ENCODE data around the gene DTL.
"Not testable (repeated sequence)": the region's sequence is repeated elsewhere in the genome, so short reads cannot be mapped to it uniquely, and the experiment has no call there.

The DTL gene

GRCh38 chr1:212035123-212035834, at the start of gene DTL, which contains the start of gene INTS7:
Gene DTL, plus strand, starts transcription at chr1:212035748. Its CDS starts 143 bp downstream, at chr1:212035891.
Gene INTS7, minus strand, starts transcription at chr1:212035557. Its CDS starts 120 bp downstream, at chr1:212035437.
- TF ChIP-seq NFRKB (IDR thresholded peaks at IDR 0.05) (peak; percentile 93), PKNOX1 (IDR thresholded peaks at IDR 0.05) (peak; percentile 52; the same call in 1 of the 2 replicates), BHLHE40 (IDR thresholded peaks at IDR 0.05; ENCODE audit: borderline replicate concordance) (no peak), CTBP1 (IDR thresholded peaks at IDR 0.05; ENCODE audit: borderline replicate concordance) (no peak), LEF1 (IDR thresholded peaks at IDR 0.05; ENCODE audit: borderline replicate concordance) (no peak), TARDBP (IDR thresholded peaks at IDR 0.05) (no peak), FOXM1 (IDR thresholded peaks at IDR 0.05; ENCODE audit: borderline replicate concordance) (no peak), ARNT (IDR thresholded peaks at IDR 0.05) (no peak), ELF4 (IDR thresholded peaks at IDR 0.05) (peak; percentile 49; the same call in 1 of the 2 replicates), ZNF384 (IDR thresholded peaks at IDR 0.05) (no peak), SP1 (IDR thresholded peaks at IDR 0.05) (no peak), FOXK2 (IDR thresholded peaks at IDR 0.05) (no peak), FOXA1 (IDR thresholded peaks at IDR 0.05) (no peak), SUZ12 (IDR thresholded peaks at IDR 0.05) (no peak), HDGF (IDR thresholded peaks at IDR 0.05; ENCODE audit: borderline replicate concordance) (no peak), L3MBTL2 (conservative IDR thresholded peaks at IDR 0.05) (peak; percentile 95)
- peak; percentile 99 for DNase-seq (ENCODE audit: extremely low spot score)
- CTCF ChIA-PET, result interaction anchor here (0.6 to 2.1 kb wide), 31 partner anchors 9 to 519 kb away, joined by 3 to 13 read pairs (median 5); partner anchors contain the start of gene NEK2
- POLR2A ChIA-PET, result interaction anchor here (0.6 to 2.2 kb wide), 38 partner anchors 8 to 978 kb away, joined by 3 to 19 read pairs (median 4); partner anchors contain the start of genes NEK2 and SLC30A1

- no peak for TF ChIP-seq SUZ12 (IDR thresholded peaks at IDR 0.05)
- no peak for TF ChIP-seq ELF4 (IDR thresholded peaks at IDR 0.05)
- no peak for TF ChIP-seq SP1 (IDR thresholded peaks at IDR 0.05)
- no peak for TF ChIP-seq ARNT (IDR thresholded peaks at IDR 0.05)
- POLR2A ChIA-PET, result no interaction called here
- CTCF ChIA-PET, result no interaction called here
- DNase-seq (ENCODE audit: extremely low spot score), result no peak
These were observed 48.8 kb upstream of the DTL start for GRCh38 chr1:211986628-211987254.

- no peak for DNase-seq (ENCODE audit: extremely low spot score)
- TF ChIP-seq SUZ12 (IDR thresholded peaks at IDR 0.05) (no peak), PKNOX1 (IDR thresholded peaks at IDR 0.05) (no peak), BHLHE40 (IDR thresholded peaks at IDR 0.05; ENCODE audit: borderline replicate concordance) (no peak), L3MBTL2 (conservative IDR thresholded peaks at IDR 0.05) (no peak), LEF1 (IDR thresholded peaks at IDR 0.05; ENCODE audit: borderline replicate concordance) (no peak), FOXM1 (IDR thresholded peaks at IDR 0.05; ENCODE audit: borderline replicate concordance) (no peak), ARNT (IDR thresholded peaks at IDR 0.05) (no peak)
- POLR2A ChIA-PET, result no interaction called here
- CTCF ChIA-PET, result no interaction called here
These were observed 43.9 kb upstream of the DTL start for GRCh38 chr1:211991695-211992094.

GRCh38 chr1:211997426-211997825, 38.1 kb upstream of the DTL start:
- DNase-seq (ENCODE audit: extremely low spot score); POLR2A ChIA-PET; CTCF ChIA-PET: not testable (repeated sequence)

GRCh38 chr1:212002536-212002935, 33.0 kb upstream of the DTL start:
- no peak for TF ChIP-seq PKNOX1 (IDR thresholded peaks at IDR 0.05)
- TF ChIP-seq SP1 (IDR thresholded peaks at IDR 0.05), result no peak
- TF ChIP-seq FOXM1 (IDR thresholded peaks at IDR 0.05; ENCODE audit: borderline replicate concordance), result no peak
- no peak for TF ChIP-seq HDGF (IDR thresholded peaks at IDR 0.05; ENCODE audit: borderline replicate concordance)
- no peak for TF ChIP-seq FOXK2 (IDR thresholded peaks at IDR 0.05)
- TF ChIP-seq TARDBP (IDR thresholded peaks at IDR 0.05), result no peak
- no peak for TF ChIP-seq ARNT (IDR thresholded peaks at IDR 0.05)
- TF ChIP-seq L3MBTL2 (conservative IDR thresholded peaks at IDR 0.05), result no peak
- no peak for TF ChIP-seq LEF1 (IDR thresholded peaks at IDR 0.05; ENCODE audit: borderline replicate concordance)
- no peak for TF ChIP-seq SUZ12 (IDR thresholded peaks at IDR 0.05)
- TF ChIP-seq FOXA1 (IDR thresholded peaks at IDR 0.05), result no peak
- TF ChIP-seq CTBP1 (IDR thresholded peaks at IDR 0.05; ENCODE audit: borderline replicate concordance), result no peak
- TF ChIP-seq ZNF384 (IDR thresholded peaks at IDR 0.05), result no peak
- no peak for TF ChIP-seq NFRKB (IDR thresholded peaks at IDR 0.05)
- TF ChIP-seq ELF4 (IDR thresholded peaks at IDR 0.05), result no peak
- TF ChIP-seq BHLHE40 (IDR thresholded peaks at IDR 0.05; ENCODE audit: borderline replicate concordance), result no peak
- ChIA-PET POLR2A (no interaction called here), CTCF (no interaction called here)
- no peak for DNase-seq (ENCODE audit: extremely low spot score)

GRCh38 chr1:212004895-212005608, 30.5 kb upstream of the DTL start:
- no peak for DNase-seq (ENCODE audit: extremely low spot score)
- TF ChIP-seq SP1 (IDR thresholded peaks at IDR 0.05) (no peak), FOXK2 (IDR thresholded peaks at IDR 0.05) (no peak), L3MBTL2 (conservative IDR thresholded peaks at IDR 0.05) (no peak), CTBP1 (IDR thresholded peaks at IDR 0.05; ENCODE audit: borderline replicate concordance) (no peak), ELF4 (IDR thresholded peaks at IDR 0.05) (no peak)
- ChIA-PET CTCF (no interaction called here), POLR2A (no interaction called here)

Measured in HEK293T (cell line).